Measurements from ENCODE around the gene KLK10.

KLK10 gene

GRCh38 chr19:50967929-50968715, 51.4 kb downstream of the KLK10 start:
- DNase-seq (ENCODE audit: low read depth in 2 of 2) = no peak

DNA sequence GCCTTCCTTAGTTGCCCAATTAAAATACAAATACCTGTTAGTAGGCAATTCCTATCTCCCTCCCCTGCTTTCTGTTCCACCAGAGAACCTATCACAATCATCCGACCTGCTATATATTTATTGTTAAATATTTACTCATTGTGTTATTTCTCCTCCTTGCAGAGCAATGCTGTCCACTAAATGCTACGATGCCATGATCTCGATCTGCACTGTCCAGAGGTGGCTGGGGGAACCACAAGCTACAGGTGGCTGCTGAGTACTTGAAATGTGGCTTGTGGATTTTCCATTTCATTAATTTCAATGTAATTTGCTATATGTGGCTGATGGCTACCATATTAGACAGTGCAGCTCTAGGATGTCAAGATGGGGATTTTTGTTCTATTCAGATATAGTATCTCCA, 55.2 kb downstream of the KLK10 start:
- DNase-seq (ENCODE audit: low read depth in 2 of 2) = no peak

- DNase-seq (ENCODE audit: low read depth in 2 of 2) = no peak
Observed at GRCh38 chr19:50963381-50963780, 56.1 kb downstream of the KLK10 start.
